SIG-M5 treated with dmso at 0.1 percent for 504 hours (cell line): ENCODE measurements around the gene ZNF175.

Experiments used
- DNase-seq: peaks from one replicate; lab custom pipeline; 2025; ENCODE audit not compliant: unreplicated experiment; lab: John Stamatoyannopoulos, UW

Gene ZNF175

GRCh38 chr19:51587264-51588191 is 16.4 kb downstream of the ZNF175 start:
- no peak for DNase-seq

- DNase-seq, result no peak
Measured at GRCh38 chr19:51589511-51589910, 18.4 kb downstream of the ZNF175 start.

- DNase-seq, result no peak
Measured at GRCh38 chr19:51590441-51590840, 19.4 kb downstream of the ZNF175 start.

GRCh38 chr19:51592521-51592920 is 21.4 kb downstream of the ZNF175 start:
- no peak for DNase-seq

- DNase-seq, result no peak
Measured at GRCh38 chr19:51593138-51593890, 22.2 kb downstream of the ZNF175 start.

GRCh38 chr19:51593969-51594773 is 23.1 kb downstream of the ZNF175 start:
- peak; percentile 90 for DNase-seq

- DNase-seq, result no peak
Measured at GRCh38 chr19:51594774-51595109, 23.7 kb downstream of the ZNF175 start.

- peak; percentile 13 for DNase-seq
Measured at GRCh38 chr19:51595190-51596175, 24.4 kb downstream of the ZNF175 start.

GRCh38 chr19:51598159-51598915 is 27.3 kb downstream of the ZNF175 start:
- DNase-seq, result no peak

- DNase-seq, result no peak
Measured at GRCh38 chr19:51599084-51599483, 28.0 kb downstream of the ZNF175 start.

GRCh38 chr19:51600940-51601580 is 30.0 kb downstream of the ZNF175 start:
- DNase-seq, result no peak

- DNase-seq, result no peak
Measured at GRCh38 chr19:51602189-51602854, 31.2 kb downstream of the ZNF175 start.

GRCh38 chr19:51607077-51607476 is 36.0 kb downstream of the ZNF175 start:
- no peak for DNase-seq

- DNase-seq, result peak; percentile 72
Measured at GRCh38 chr19:51607920-51608562, 37.0 kb downstream of the ZNF175 start.

- no peak for DNase-seq
Measured at GRCh38 chr19:51610576-51610975, 39.5 kb downstream of the ZNF175 start.

GRCh38 chr19:51614789-51615188 is 43.7 kb downstream of the ZNF175 start:
- DNase-seq, result no peak

- peak; percentile 30 for DNase-seq
Measured at GRCh38 chr19:51615991-51616390, 44.9 kb downstream of the ZNF175 start.

- DNase-seq, result peak; percentile 76
Measured at GRCh38 chr19:51621178-51621577, 50.1 kb downstream of the ZNF175 start.
